Jurkat, Clone E6-1 (cell line): ENCODE results near the gene JARID2.

Experiments
- DNase-seq: peaks from one replicate; pipeline ENCODE4 v3.0.0-alpha.2; 2011; ENCODE audit warnings: low read depth, low spot score
- H3K4me3 ChIP-seq: 2 replicates; pipeline ENCODE4 v1.5.1; 2011; ENCODE audit warnings: mild to moderate bottlenecking, low read length, control low read depth, moderate library complexity

JARID2 gene

GRCh38 chr6:15460110-15460727, 214.3 kb downstream of the JARID2 start:
- H3K4me3 ChIP-seq, result no peak overlapping the region
- DNase-seq, result no peak

GRCh38 chr6:15461127-15461944, 215.5 kb downstream of the JARID2 start:
- DNase-seq, result no peak
- no peak overlapping the region for H3K4me3 ChIP-seq

GRCh38 chr6:15462256-15462655, 216.4 kb downstream of the JARID2 start:
- DNase-seq, result no peak
- no peak overlapping the region for H3K4me3 ChIP-seq

GRCh38 chr6:15462717-15463525, 217.1 kb downstream of the JARID2 start:
- DNase-seq, result no peak
- H3K4me3 ChIP-seq, result no peak overlapping the region

DNA sequence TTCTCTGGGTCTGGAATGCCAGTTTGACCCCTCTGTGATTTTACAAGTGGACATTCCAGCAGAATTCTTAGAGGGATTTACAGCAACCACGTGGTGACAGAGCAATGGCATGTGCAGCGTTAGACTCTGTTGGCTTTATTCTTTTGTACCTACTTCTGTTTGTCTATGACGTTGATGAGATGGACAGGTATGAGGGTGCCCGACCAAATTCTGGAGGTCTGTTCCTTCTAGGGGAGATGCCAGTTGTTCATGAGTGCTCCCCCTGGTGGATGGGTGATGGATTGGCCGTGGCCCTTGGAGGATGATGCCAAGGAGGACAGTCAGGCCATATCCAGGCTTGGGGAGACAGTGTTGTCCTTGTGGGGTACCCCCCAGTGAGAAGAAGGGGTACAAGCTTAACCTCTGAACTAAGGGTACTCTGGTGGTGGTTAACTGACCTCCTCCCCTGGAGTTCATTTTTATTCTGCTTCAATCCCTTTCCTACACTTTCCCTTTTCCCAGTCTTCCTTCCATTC, 218.4 kb downstream of the JARID2 start:
- DNase-seq, result peak; percentile 41
- H3K4me3 ChIP-seq, result no peak overlapping the region

GRCh38 chr6:15465212-15465611, 219.3 kb downstream of the JARID2 start:
- DNase-seq, result no peak
- H3K4me3 ChIP-seq, result no peak overlapping the region

DNA sequence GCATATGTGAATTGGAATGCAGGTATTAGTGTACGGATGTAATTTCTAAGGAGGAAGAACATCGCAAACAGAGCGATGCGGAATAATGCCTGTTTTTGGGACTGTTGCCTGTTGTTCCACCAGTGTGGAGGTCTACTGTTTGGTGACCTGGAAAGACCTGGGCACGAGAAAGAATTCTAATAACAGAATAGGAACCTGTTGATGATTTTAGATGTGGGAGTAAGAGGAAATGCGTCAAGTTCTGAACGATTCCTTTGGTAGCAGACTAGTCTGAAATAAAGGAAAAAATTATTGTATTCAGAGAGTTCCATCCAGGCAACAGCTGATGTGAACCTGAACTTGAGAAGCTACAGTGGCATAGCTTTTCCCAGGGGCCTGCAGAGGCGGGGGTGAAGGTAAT, 224.9 kb downstream of the JARID2 start:
- no peak overlapping the region for H3K4me3 ChIP-seq
- no peak for DNase-seq

GRCh38 chr6:15472621-15473020, 226.8 kb downstream of the JARID2 start:
- H3K4me3 ChIP-seq, result no peak overlapping the region
- DNase-seq, result no peak

DNA sequence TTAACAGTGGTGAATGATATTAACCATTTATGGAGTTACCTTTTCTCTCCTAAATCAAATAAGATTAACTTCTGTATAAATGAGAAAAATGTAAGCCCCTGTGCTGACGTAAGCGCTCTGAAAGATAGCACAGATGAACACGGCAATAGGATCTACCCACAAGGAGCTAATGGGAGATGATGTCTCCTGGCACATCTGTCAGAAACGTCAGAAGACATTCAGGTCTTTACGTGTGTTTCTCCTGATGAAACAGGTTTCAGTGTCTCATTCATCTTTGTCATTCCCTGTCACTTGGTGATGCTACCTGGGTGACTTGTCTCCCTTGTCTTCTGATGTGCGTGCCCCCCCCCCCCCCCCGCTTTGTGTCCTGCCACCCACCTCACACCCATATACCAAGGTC, 227.3 kb downstream of the JARID2 start:
- no peak overlapping the region for H3K4me3 ChIP-seq
- DNase-seq, result no peak

DNA sequence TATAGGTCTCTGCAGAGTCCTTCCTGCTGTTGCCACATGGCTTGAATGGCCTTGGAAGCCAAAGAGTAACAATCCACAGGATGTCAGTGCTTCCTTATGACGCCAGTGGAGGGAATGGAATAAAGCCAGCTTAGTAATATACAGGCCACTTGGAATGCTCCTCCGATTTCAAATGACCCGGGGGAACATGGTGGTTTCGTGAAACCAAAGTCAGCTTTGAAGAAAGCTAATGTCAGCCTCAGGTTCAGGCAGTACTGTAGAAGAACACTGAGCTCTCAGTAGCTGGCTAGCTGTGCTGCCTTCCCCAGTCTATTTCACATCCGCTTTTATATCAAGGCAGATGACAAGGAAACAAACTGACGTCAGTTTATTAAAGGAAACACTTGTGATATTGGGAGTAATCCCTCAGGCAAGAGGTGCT, 227.9 kb downstream of the JARID2 start:
- no peak overlapping the region for H3K4me3 ChIP-seq
- DNase-seq, result no peak

- H3K4me3 ChIP-seq, result no peak overlapping the region
- DNase-seq, result no peak
Measured at GRCh38 chr6:15474196-15474595, 228.3 kb downstream of the JARID2 start.

DNA sequence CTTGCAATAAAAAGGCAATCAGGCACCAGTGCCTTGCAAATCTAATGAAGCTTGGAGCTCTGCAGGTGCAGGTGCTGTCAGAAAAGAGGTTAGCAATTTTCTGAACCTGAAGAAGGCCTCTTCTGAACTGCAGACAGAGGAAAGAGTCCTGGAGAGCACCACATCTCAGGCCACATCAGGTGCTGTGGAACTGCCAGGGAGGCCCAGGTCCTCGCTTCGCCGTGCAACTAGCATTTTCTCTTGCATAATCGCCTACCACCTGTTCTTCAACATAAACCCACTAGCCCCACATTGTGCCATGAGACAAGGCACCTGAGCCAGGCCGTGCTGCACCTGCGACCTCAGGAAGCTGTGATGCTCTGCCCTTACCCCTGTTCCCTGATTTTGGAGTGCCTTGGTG, 229.4 kb downstream of the JARID2 start:
- H3K4me3 ChIP-seq, result no peak overlapping the region
- DNase-seq, result peak; percentile 30

DNA sequence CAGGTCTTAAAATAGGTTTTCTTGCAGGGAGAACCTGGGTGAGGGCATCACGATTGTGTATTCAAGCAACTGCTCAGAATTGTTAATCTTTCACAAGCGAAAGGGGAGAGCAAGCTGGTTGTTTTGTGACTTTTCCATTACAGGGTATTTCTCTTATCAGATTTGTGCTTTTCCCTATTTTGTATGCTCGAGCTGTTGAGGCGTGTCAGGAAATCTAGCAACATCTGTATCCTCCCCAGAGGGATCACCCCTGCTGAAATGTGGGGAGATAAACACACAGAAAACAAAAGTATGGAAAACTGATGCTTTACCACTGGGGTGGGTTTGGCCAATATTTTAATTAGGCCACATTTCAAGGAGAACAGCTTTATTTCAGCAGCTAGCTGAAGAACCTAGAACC, 230.0 kb downstream of the JARID2 start:
- H3K4me3 ChIP-seq, result no peak overlapping the region
- no peak for DNase-seq

DNA sequence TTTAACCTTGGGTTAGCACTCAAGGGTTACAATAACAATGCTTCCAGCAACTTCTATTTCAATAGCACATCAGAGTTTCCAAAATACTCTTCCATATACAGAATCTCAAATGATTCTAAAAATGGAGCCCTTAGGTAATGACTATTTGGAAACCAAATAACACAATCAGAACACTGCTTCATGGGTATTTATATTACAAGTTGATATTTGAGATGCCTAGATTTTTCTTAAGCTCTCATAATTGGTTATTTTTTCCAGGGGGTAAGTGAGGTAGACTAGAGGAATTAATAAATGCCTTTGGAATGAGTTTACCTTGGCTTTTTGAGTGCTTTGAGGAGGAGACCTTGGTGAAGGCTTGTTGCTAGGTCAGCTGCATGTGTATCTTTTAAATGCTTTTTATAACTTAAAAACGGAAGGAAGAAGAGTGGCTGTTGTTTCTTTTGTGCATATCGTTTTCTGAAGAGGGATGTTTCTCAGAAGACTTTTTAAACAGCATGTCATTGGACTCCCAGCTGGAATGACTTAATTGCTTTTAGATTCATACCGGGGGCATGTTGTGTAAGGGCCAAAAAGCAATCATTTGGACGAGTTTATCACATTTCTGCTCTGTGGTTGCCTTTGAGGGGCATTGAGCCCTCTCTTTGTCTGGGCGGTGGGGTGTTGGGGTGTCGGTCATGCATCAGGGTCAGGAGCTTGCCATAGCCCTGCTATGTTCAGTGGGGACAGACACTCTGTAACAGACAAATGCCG, 230.9 kb downstream of the JARID2 start:
- DNase-seq, result no peak
- no peak overlapping the region for H3K4me3 ChIP-seq

- H3K4me3 ChIP-seq, result no peak overlapping the region
- DNase-seq, result no peak
Measured at GRCh38 chr6:15477746-15478145, 231.9 kb downstream of the JARID2 start.

DNA sequence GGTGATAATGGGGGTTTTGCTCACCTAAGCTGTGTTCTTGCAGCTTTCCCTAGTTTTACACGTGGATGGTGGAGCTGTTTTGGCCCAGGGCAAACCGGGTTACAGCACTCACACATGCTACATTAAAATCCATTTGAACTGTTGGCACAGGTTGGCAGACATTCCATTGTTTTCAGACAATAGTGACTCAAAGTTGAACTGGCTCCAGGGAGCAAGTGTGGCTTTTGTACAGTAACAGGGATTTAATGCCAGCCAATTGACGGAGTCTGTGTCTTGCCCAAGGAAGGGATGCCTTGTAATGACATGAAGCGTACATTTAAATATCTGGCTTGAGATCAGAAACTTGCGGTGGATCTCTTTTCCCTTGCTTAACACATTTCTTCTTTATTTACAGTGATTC, 233.9 kb downstream of the JARID2 start:
- DNase-seq, result no peak
- no peak overlapping the region for H3K4me3 ChIP-seq

DNA sequence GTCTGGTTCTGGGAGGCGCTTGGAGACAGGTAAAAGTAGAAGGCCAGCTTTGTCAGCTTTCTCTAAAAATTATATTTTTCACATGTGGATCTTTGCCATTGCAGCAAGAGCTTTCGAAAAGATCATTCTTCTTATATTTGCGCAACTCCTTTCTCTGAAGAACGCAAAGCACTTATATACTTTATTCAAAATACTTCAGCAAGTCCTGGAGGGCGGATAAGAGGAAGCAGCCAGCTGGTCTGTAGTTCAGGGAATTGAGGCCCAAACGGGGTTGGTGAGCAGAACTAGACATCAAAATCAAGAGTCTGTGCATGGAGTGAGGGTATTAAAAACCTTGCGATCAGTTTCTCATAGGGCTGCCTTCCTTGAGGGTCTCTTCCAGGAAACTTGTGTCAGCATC, 234.7 kb downstream of the JARID2 start:
- no peak overlapping the region for H3K4me3 ChIP-seq
- DNase-seq, result no peak

DNA sequence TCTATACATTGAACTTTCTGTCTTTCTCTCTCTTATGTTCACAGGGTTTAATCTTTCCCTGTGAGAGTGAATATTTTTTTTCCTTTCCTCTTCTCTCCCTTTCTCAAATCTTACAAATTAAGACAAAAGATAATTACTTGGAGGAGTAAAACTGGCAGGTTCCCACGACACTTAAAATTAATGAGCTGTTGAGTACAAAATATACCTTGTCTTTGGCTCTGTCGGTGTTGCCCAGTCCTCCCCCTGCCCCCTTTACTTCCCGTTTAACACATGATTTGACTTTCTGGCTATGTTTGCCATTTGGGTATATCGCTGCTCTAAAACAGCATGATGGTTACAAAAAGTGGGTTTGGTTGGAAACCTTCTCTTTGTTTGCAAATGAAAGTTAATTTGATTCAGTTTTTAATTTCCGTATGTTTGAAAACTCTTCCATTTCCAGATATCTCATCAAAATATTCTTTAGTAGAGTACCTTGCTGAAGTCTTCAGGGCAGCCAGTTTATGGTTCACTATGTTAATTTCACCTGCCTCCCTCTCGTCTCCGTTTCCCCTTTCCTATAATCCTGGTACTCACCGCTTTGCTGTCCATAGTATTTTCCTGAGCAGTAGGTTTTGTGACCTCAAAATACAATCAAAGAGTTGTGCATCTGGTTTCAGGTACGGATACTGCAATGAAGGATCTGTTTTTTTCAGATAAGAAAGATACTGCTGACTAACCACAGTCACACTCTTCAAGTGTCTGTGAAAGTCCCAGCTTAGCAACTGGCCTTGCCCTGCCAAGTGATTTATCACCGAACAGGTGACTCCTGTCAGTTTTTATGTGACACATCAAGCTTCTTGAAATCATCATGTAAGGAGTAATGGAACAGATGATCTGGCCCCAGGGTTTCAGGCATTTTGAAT, 235.8 kb downstream of the JARID2 start:
- H3K4me3 ChIP-seq, result no peak overlapping the region
- peak; percentile 79 for DNase-seq
